ENCODE results near the gene APPL2. TPM values are rescaled to one million over a fixed set of nuclear protein-coding genes. Genes with fewer than 3 reads are reported as not detected.

The APPL2 gene
- polyA plus RNA-seq, 3 donors, result 6.4 to 19.8 (median 9.0) TPM

- peaks cover 99% of the 10 kb centered on the region for H4K20me1 ChIP-seq (ENCODE audit: insufficient read depth, low read length)
Measured at GRCh38 chr12:105138248-105138647, 97.7 kb downstream of the APPL2 start.

More at GRCh38 chr12:105138248-105138647, 97.7 kb downstream of the APPL2 start:
- no peak for TF ChIP-seq CTCF (IDR thresholded peaks at IDR 0.05)
- H3K27me3 Mint-ChIP-seq (ENCODE audit: low read depth in 3 of 3), result peaks cover 0 to 1% (median 0%) of the 10 kb centered on the region in 3 donors
- no peak overlapping the region for H3K4me3 Mint-ChIP-seq
- no peak for DNase-seq
- Histone ChIP-seq H3K4me1 (ENCODE audit: control insufficient read depth in 1 of 2, insufficient read depth in 2 of 2, low read length in 2 of 2) (no peaks in the 10 kb centered on the region), H3K9ac (ENCODE audit: insufficient read depth, low read length, poor library complexity, severe bottlenecking) (no peak overlapping the region), H3K9me3 (replicated peaks in 1 of 2; ENCODE audit: control insufficient read depth in 1 of 2, insufficient read depth in 1 of 2, low read length in 2 of 2) (no peaks in the 10 kb centered on the region), H2AFZ (ENCODE audit: insufficient read depth, low read depth, low read length, poor library complexity, severe bottlenecking) (no peak overlapping the region), H3K4me3 (replicated peaks in 1 of 3; ENCODE audit: low read depth in 2 of 3, low read length in 3 of 3) (no peak overlapping the region), H3K4me2 (replicated peaks; ENCODE audit: extremely low read depth, low read length, poor library complexity, severe bottlenecking) (no peak overlapping the region), H3K79me2 (ENCODE audit: insufficient read depth, low read length) (peaks cover 32% of the 10 kb centered on the region), H3K27me3 (ENCODE audit: control insufficient read depth in 2 of 2, insufficient read depth in 2 of 2, low read length in 2 of 2) (no peaks in the 10 kb centered on the region), H3K36me3 (replicated peaks in 1 of 2; ENCODE audit: control insufficient read depth in 1 of 2, insufficient read depth in 2 of 2, low read length in 2 of 2) (peaks cover 88 to 98% of the 10 kb centered on the region in 2 donors), H3K27ac (ENCODE audit: low read depth in 1 of 2, low read length in 2 of 2) (no peak overlapping the region)
- no peak overlapping the region for H3K27ac Mint-ChIP-seq
- H3K9me3 Mint-ChIP-seq, result no peaks in the 10 kb centered on the region
- no CpG with 5 or more reads among the region's 2 CpGs for WGBS (ENCODE audit: insufficient coverage)
- peaks cover 2% of the 10 kb centered on the region for H3K4me1 Mint-ChIP-seq
- intact Hi-C loops (cut with micrococcal nuclease), result loop anchor here in 1 of 2 donors (10.0 kb wide), 1 partner anchor 1183 kb away; a partner anchor contains a TSS
- peaks cover 82 to 85% of the 10 kb centered on the region in 2 donors for H3K36me3 Mint-ChIP-seq

Other genes with a start within 250 kb of the APPL2 start
- gene NOPCHAP1, start 249.9 kb downstream of the APPL2 start, polyA plus RNA-seq, result 10 to 100 TPM in 2 of 3 donors, 1 to 10 TPM in 1; 2.6 to 14.0 (median 12.0) TPM
- under 1 TPM in 2 of 3 donors, not detected in 1; 0.03 to 0.20 TPM for gene ALDH1L2, start 151.7 kb downstream of the APPL2 start, polyA plus RNA-seq
- gene WASHC4, start 128.4 kb downstream of the APPL2 start, polyA plus RNA-seq, result 10 to 100 TPM; 62.6 to 95.3 (median 69.0) TPM
- under 1 TPM; 0.45 to 0.73 (median 0.73) TPM for gene C12orf75, start 94.5 kb upstream of the APPL2 start, polyA plus RNA-seq